ENCODE measurements around the gene KAZALD1.

DNA sequence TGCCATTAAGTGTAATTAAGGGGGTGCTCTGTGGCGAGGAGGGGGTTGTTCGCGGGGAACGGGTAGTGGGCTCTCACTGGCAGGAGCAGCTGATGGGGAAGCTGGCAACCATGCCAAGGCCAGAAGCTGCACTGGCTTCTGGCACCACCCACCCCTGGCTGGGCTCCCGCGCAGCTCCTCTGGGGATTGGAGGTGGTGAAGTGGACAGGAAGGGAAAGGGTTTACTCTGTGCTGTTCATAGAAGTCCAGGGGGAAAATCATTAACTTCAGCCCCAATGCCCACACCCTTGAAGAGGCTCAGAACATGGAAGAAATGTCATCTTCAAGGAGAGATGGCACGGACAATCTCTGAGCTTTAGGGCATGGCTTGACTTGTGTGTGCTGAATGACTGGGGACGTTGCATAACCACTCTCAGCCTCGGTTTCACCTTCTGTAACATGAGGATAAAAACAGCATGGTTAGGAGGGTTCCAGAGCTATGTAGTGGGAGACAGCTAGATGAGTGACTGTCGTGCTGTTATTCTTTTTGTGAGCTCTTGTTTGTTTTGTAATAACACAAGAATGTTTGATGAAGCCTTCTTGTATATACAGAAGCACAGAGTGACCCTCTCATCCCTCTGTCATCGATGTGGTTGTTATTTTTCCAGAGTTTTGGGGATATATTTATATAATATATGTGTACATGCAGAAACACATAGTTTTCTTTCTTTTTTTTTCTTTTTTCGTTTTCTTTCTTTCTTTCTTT is 29.9 kb downstream of the KAZALD1 start:
- TF ChIP-seq, protein P1, sequence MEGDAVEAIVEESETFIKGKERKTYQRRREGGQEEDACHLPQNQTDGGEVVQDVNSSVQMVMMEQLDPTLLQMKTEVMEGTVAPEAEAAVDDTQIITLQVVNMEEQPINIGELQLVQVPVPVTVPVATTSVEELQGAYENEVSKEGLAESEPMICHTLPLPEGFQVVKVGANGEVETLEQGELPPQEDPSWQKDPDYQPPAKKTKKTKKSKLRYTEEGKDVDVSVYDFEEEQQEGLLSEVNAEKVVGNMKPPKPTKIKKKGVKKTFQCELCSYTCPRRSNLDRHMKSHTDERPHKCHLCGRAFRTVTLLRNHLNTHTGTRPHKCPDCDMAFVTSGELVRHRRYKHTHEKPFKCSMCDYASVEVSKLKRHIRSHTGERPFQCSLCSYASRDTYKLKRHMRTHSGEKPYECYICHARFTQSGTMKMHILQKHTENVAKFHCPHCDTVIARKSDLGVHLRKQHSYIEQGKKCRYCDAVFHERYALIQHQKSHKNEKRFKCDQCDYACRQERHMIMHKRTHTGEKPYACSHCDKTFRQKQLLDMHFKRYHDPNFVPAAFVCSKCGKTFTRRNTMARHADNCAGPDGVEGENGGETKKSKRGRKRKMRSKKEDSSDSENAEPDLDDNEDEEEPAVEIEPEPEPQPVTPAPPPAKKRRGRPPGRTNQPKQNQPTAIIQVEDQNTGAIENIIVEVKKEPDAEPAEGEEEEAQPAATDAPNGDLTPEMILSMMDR (IDR thresholded peaks at IDR 0.05): no peak
- TF ChIP-seq RAD21 (conservative IDR thresholded peaks at IDR 0.05 in 1 of 2, IDR thresholded peaks at IDR 0.05 in 1 of 2): no peak
- no peak for TF ChIP-seq KDM1A (IDR thresholded peaks at IDR 0.05; ENCODE audit: low read depth)
- TF ChIP-seq MAX (IDR thresholded peaks at IDR 0.05): peak; percentile 70
- TF ChIP-seq EP300 (IDR thresholded peaks at IDR 0.05): no peak
- TF ChIP-seq NFE2L2 (conservative IDR thresholded peaks at IDR 0.05; ENCODE audit: low read length): no peak
- TF ChIP-seq CHD4 (IDR thresholded peaks at IDR 0.05; ENCODE audit: borderline replicate concordance): no peak
- no peak for TF ChIP-seq ESRRA (IDR thresholded peaks at IDR 0.05; ENCODE audit: borderline replicate concordance, low read length)
- TF ChIP-seq SMC3 (IDR thresholded peaks at IDR 0.05): no peak
- TF ChIP-seq POLR2A (IDR thresholded peaks at IDR 0.05; ENCODE audit: low read length): no peak
- TF ChIP-seq RFX5 (IDR thresholded peaks at IDR 0.05): no peak
- TF ChIP-seq KDM5A (IDR thresholded peaks at IDR 0.05): no peak
- no peak for TF ChIP-seq MYC (IDR thresholded peaks at IDR 0.05; ENCODE audit: borderline replicate concordance, low read length)
